HG03442 (cell line): Measurements from ENCODE around the gene ELF4.
A peak's percentile ranks its signal among the peaks of the same experiment; 100 is the strongest.

Experiments used
- ATAC-seq: cut with Tn5 transposase; IDR thresholded peaks from one replicate; pipeline ENCODE4 v1.9.1; 2021; ENCODE audit warnings: mild to moderate bottlenecking, moderate library complexity; ENCODE audit not compliant: unreplicated experiment

ELF4 gene

DNA sequence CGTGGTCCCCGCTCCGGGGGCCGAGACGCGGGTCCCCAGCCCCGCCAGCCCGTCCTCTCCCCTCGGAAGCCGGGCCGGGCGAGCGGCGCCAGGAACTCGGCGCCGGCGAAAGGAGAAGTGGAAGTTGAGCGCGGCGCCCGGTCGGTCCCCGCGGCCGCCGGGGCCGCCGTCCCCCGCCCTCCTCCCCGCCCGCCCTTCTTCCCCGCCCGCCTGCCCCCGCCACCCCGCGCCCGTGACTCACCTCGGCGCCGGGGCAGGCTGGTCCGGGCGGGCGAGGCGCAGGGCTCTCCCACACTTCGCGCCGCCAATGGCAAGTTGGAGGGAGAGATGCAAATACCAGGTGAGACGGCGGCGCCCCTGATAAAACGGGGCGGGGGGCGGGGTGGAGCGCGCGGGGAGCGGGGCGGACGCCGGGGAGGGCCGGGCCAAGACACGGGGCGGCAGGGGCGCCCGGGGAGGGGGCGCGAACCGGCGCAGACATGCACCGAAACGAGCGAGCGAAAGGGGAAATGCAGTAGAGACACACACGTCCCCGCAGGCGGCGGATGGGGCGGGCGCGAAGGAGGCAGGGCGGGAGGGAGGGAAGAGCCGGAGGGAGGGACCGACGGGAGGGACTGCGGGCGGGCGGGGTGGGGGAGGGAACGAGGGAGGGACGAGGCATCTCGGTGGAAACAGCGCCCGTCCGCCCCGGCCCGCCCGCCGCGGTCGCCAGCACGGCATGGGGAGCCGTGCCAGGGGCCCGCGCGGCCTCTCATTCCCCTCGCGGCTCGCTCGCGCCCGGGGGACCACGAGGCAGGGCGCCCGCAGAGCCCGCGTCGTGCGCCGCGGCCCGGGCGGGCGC is at the start of gene ELF4:
ELF4 (minus strand) TSS at position 119 of the 841 bp plus-strand sequence. CDS start 29,167 bp downstream, outside the sequence.
- ATAC-seq: peak; percentile 38

DNA sequence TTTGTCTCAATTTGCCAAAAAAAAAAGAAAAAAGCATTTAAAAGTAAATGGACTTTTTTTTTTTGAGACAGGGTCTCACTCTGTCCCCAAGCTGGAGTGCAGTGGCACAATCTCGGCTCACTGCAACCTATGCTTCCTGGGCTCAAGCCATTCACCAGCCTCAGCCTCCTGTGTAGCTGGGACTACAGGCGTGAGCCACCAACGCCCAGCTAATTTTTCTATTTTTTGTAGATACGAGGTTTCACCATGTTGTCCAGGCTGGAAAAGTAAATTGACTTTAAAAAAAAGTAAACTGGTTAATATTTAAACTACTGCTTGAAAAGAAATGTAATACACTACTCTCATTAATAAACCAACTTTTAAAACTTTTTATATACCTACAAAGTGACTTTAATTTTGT is 49.5 kb upstream of the ELF4 start:
- ATAC-seq: no peak

DNA sequence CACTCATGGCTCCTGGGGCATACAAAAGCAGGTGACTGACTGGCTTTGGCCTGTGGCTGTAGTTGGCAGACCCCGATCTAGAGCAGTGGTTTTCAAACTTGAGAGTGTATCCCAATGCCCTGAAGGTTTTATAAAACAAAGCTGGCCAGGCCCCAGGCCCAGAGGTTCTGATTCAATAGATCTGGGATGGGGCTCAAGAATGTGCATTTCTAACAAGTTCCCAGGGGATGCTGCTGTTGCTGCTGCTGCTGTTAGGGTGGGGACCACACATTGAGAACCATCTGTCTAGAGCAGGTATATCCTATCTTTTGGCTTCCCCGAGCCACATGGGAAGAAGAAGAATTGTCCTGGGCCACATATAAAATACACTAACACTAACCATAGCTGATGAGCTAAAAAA is 48.0 kb upstream of the ELF4 start:
- no peak for ATAC-seq

DNA sequence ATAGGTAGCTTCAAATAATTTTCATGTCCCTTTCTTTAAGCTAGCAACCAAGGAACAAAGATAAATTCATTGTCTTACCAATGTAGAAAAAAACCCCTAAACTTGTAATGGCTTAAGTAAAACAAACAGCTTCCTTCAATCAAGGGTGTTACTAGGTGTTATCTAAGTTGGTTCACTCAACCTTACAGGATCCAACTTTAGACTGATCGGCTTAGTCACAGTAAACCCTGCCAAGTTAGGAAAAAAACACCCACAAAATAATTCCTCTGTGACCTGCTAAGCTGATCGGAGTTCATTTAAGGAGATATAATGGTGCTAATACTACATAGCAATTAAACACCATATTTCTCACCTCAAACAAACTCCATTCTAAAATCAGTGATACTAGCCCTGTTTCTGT is 45.3 kb upstream of the ELF4 start:
- ATAC-seq: no peak

DNA sequence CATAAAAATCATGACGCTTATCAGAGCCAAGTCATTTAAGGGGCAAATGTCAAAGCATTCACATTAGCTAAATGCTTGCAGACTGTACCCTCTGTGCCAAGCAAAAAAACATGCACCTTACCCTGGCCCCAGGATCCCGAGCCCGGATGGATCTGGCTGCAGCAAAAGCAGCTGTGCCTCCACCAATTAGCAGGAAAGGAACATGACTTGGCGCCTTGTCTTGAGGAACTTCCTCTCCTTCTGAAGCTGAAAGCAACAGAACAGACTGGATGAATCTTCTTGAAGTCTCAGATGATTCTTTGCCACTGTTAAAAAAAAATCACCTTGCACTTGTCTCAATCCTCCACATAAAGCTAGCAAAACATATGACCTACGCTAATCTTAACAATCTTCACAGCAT is 37.3 kb upstream of the ELF4 start:
- no peak for ATAC-seq

DNA sequence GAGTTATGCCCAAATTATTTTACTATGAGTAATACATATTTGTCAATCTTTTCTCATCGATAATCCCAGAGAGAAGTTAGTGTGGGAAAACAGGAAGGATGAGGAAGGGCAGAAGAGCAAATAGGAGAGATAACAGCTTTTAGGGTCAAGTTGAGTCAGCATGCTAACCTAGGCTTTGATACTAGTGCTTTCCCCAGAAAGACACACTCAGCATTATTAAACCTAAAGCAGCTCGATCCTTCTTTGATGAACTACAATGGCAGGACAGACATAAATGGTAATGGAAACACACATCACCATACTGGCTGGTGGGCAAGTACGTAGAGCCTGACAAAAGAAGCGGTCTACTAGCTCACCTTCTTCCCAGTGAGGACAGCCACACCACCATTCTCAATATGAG is 34.8 kb upstream of the ELF4 start:
- ATAC-seq: no peak

DNA sequence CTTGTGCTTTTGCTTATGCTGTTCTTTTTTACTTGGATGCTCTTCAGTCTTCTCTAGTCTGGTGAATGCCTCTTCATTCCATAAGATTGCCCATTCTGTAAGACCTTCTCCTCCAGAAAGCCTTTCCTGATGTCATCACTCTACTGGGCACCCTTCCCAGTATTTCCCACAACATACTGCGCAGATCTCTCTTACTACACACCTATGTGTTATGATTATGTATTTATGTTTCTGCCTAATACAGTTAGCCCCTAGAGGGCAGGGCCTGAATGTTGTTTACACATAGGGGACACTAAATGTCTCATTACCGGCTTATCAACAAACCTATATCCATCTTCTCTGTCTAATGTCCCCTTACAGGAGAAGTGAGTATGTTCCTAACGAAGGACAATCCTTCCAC is 34.2 kb upstream of the ELF4 start:
- no peak for ATAC-seq

DNA sequence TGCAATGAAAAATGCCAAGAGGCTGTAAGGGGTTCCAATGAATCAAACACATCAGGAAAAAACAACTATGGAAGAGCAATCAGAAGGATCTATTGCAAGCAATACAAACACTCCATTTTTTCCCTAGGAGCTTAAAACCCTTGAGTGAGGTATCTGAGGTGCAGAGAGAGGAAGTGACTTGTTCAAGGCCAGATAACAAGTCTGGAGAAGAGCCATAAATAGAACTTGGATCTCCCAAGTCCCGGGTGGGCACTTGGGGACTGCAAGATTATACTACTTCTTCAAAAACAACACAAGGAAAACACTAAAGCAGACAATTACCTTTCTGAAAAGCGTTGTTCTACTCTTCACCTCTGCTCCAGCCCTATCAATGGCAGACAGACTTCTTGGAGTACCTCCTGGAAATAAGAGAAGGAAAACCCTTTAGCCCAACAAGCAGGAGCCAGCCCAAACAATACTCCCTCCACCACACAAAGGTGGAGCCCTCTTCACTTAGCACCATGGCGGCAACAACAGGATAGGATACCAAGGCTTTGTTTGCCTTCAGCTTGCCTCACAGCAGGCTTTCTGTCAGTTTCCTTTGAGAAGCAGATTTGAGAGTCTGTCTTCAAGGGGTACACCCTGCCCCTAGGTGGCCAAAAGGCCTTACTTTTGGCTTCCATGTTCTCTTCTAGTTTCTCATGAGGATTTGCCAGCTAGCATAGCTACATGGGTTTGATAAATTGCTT is 29.3 kb upstream of the ELF4 start:
- ATAC-seq: no peak

DNA sequence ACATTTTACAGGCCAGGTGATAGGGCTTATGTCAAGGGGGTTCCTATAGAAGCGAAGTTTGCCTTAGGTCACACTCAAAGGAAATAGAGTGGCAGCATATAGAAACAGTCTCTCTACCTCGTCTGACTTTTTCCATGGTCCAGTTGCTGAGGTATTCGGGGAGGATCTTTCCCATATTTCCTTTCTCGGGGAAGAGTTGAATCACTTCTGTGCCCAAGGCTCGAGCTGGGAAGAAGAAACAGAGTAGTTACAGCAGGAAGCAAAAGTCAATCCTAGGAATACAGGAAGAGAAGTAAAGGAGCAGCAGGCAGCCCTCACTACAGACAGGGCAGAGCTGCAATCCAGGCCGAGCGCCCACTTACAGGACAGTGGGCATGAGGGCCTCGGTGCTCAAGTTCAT is 26.7 kb upstream of the ELF4 start:
- ATAC-seq: no peak

DNA sequence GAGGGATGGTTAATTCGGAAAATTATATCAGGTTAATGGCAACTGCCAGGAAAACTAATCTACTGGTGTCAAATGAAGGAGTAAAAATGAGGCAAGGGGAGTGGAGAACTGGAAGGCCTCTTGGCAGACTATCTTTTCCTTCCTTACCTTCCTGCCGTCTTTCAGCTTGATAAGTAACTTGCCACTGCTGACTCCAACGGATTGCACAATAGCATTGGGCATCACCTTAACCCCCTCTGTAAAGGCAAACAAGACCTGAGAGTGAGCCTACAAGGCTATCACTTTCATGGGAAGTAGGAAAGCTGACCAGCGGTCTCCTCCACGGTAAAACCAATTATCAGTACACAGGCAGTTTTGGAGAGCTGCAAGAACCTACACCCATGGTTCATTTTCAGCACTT is 26.2 kb upstream of the ELF4 start:
- ATAC-seq: no peak

DNA sequence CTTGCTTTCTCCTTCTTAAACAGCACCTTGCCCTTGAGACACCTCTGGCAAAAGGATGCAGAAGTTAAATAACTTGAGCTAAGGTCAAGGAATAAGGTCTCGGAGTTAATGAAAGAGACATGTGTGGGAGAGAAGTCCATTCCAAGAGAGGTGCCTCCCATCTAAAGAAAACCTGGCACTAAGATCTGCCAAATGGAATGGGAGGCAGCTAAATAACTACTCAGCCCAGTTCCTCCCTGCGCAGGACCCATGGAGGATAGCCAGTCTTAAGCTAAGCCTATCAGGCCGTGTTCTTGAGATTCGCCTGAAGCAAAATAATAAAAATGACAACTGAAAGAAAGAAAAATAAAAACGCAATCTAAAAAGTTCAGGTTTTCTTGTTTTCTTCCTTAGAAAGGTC is 20.7 kb upstream of the ELF4 start:
- ATAC-seq: no peak

DNA sequence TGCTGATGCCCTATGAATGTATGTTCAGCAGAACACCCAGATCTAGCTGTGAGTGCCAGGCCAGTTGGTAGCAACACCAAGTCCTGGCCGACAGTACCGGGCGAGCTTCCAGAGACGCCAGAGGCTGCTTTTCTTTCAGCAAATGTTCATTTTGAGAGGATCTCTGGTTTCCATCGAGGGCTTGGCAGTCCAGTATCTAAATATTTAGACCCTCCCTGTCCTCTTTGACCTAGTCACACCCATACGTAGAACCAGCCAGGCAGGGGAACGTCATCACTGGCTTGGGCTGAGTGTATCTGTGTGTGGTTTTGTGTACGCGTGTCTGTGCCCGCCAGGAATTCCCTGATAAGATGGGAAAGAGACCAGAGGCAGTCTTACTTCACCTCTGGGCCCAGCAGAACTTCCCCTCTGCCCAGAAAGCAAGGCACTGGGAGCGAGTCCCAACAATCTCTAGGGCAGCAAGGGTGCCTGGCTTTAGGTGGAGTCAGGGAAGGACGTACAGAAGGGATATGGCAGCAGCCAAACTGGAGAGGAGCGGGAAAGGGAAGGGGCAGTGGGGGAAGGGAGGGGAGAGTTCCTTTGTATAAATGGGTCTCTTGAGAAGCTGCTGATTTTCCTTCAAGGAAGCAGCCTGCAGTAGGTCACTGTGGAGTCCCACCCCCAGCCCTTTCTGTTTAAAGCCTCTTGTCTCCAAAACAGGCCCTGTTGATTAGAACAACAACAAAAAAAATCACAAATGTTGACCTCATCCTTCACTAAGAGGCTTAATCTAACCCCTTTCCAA is 15.0 kb upstream of the ELF4 start:
- ATAC-seq: no peak

DNA sequence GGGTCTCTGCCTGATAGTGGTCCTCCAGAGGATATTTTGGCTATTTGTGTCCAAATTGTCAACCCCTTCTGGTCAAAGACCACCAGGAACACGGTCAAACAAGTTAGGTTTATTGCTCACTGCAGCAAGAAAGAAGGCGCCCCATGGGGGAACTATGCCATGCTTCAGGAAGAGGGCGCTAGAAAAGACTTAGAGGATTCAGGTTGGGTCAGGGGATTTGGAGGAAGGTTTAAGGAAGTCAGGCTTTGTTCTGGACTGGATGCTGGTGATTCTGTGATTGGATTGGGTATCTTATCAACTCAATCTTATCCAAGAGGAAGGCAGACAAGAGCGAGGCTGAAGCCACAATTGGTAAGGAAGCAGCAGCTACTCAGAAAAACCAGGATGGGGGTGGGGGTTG is 14.3 kb upstream of the ELF4 start:
- ATAC-seq: no peak

DNA sequence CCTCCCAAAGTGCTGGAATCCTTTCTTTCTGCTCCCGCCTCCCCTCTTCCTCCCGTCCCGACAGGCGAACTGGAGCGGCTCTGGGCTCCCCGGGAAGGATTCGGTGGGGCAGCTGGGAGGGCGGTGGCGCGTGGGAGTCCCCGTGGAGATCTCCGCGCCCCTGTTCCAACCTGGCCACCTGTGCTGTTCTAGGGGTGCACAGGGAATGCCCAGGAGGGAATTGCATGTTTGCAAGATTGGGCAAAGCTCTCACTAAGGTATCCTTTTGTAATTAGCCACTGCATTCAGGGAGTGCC is 11.2 kb upstream of the ELF4 start:
- no peak for ATAC-seq

DNA sequence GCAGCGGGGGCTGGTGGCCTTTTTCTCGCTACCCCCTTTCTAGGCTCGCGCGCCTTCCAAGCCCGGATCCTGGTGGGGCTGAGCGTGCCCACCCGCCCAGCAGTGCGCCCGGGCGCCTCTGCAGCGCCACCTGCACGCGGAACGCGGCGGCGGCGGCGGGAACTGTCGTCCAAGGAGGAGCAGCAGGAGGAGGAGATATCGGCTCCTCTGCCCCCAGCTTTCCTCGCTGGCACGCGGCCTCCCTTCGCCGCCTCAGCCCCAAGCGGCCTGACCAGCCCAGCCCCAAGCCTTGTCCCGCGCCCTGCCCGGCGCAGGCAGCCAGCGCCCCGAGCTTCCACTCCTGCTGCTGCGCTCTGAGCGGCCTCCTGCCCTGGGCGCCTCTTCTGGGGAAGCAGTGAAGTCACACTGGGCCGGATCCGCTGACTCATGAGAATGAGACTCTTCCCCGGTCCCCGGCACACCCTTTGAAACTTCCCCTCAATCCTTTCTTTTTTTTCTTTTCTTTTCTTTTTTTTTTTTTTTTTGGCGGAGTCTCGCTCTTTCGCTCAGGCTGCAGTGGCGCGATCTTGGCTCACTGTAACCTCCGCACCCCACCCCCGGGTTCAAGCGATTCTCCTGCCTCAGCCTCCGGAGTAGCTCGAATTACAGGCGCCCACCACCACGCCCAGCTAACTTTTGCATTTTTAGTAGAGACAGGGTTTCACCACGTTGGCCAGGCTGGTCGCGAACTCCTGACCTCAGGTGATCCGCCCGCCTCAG is 10.6 kb upstream of the ELF4 start:
- ATAC-seq: peak; percentile 70

DNA sequence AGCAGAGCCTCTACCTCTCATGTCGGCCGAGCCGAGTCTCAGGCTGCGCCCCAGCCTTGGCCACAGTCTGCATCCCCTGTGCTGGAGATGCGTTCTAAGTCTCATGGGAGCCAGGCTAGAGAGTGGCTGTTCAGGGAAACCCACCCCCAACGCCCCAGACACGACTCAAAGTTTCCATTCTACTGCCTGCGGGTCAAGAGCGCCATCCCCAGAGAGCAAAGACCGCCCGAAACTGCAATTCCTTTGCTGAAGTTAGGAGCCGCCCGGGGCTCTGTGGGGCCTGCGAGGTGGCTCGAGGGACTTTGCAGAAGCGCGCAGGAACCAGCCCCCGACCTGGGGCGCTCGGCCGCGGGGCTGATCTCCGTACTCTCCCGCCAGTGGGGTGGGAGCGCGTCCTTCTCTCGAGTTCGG is 10.0 kb upstream of the ELF4 start:
- ATAC-seq: peak; percentile 31

DNA sequence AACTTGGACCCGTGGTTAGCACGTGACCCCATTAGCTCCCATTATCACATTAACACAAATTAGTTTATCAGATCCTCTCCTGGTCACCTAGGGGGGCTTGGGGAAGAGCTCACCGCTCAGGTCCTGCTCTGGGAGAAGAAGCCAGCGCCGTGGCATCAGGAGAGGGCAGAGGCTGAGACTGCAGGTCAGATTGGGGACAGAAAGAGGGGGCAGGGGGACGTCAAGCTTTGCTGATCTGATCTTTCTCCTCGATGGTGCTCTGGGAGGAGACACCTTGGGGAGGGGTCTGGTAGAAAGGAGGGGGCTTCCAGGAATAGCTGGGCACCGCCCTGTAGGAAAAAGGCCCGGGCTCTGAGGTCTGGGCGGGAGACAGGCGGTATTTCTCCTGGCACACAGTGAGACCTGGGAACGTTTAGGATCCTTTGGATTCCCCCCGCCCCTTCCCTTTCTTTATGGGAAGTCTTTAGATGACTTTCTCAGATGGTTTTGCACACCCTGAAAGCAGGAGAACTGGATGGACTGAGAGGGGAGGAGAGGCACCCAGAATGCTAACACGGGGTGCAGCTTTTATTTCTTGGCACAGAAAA is 9.1 kb upstream of the ELF4 start:
- no peak for ATAC-seq

DNA sequence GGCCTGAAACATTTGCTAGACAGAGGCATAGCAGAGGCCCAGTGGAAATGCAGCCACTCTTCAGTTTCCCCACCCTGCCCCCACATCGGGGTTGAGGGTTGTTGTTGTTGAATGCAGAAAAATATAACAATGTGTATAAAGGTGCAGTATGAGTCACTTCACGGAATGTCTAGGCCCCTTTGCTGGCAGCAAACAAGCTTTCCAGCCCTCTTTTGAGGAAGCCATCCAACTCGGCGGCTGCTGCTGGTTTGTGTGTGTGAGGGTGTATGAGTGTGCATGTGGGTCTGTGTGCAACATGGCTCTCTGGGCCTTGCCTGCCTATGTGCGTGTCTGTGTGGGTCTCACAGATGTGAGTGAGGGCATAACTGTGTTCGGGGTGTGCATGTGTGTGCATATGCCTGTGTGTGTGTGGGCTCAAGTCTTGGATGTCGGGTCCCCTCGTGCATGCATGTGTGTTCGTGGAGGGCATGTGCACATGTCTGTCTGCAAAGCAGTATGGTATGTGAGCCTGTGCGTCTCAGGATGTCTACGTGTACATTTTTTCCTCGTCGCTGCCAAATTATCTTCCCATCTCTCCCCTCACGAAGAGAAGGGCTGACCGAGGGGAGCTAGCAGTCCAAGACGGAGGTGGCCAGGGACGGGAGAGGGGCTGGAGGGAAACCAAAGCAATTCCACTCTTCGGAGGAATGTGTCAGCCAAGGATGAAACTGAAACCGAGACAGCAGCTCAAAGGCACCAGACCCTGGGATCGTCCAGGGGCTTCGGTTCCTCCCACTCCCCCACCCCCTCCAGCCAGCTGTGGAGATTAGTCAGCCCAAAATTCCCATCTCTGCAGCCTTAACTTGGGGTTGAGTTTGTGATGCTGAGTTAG is 8.4 kb upstream of the ELF4 start:
- no peak for ATAC-seq

DNA sequence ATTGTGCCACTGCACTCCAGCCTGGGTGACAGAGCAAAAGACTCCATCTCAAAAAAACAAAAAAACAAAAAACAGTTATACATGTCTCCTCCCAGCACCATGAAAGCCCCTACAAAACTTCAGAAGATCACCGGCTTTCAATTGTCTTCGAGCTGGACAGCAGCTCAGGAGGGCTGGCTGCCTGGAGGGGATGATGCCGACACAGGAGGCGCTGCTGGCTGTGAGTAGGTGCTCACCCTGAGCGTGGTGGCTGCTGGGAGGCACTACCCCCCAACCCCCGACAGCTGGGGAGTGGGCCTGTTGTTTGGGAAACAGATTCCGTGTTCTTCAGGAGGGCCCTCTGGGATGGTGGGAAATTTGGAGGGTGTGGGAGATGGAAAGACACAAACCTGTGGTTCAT is 6.9 kb upstream of the ELF4 start:
- ATAC-seq: no peak
